ENCODE data around the gene SMIM38.
"Not testable (repeated sequence)": the region's sequence is repeated elsewhere in the genome, so short reads cannot be mapped to it uniquely, and the experiment has no call there.

The SMIM38 gene

DNA sequence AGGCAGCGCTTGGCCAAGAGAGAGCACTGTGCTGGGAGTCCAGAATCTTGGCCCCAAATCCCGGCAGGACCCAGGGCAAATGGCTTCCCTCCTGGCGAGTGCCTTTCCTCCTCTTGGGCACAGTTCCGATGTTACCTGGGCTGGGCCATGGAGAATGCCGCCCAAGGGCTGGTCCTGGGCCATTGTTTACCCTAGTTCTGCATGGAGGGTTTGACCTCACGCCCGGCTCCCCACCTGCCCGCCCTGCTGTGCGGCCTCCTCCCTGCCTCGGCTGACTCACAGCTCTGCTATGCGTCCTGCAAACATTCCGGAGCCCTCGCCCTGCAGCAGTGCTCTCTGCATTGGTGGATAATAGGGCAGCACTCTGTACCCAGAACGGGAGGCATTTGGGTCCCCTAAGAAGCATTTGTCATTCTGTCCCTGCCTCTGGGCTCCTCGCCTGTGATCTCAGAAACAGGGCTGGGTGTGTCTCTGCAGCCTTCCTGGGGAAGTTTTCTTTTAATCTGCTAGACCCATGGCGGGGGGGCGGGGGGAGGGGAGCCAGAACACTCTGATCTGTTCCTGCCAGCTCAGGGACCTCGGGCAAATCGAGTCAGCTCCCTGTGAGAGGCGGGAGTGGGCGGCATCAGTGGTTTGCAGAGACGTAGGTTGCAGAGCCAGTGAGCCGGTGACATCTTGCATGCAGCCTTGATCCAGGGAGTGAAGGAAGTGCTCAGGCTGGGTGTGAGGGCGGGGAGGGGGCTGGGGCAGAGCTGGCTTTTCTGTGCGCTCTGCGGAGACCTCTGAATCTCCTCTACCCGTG lies 32.9 kb upstream of the SMIM38 start:
- peak; percentile 11 for DNase-seq

DNA sequence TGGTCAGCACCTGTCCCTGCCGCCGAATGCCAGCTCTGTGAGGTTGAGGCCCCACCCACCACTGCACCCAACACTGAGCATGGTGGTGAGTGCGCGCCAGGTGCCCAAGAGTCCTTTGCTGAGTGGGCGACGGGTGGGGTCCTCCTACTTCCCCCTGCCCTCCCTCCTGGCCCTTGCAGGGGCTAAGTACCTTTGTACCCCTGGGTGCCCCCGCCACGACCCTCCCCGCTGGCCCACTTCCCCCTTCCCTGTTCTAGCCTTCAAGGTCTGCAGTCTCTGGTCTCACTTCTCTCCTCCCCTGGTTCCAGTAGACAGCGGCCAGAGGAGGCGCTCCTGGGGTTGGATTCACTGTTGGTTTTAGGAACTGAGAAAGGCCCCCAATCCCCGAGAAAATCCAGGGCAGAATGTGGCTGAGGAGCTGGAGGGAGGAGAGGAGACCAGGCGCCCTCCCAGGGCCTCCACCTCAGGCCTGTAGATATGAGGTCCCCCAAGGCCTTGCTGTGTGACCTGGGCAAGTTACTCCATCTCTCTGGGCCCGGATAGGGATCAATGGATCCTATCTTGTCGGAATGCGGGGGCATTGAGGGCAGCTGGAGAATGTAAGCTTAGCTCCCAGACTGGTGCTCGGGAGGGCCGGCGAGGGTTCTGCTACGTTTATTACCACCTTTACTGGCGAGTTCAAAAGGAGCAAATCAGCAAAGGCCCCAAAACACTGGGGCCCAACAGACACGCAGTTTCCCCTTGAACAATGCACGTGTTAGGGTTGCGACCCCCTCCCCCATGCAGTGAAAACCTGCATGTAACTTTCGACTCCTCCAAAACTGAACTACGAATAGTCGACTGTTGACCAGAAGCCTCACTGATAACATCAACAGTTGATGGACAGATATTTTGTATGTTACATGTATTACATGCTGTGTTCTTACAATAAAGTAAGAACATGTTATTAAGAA lies 31.9 kb upstream of the SMIM38 start:
- DNase-seq = no peak

DNA sequence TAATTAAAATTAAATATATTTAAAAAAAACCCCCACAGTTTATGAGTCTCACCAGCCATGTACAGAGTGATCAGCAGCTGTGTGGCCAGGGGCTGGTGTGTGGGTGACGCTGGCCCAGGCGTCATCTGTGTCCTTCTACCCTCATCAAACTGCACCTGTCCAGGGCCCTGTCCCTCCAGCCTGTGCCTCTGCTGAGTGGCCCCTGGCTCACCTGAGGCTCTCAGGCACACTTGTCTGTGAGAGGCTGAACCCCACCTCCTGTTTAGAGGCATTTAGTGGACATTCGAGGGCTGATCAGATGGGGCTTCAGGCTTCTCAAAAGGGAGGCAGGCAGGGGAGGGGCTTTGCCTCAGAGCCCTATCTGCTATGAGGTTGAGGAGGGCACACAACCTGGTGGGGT lies 29.9 kb upstream of the SMIM38 start:
- no peak for DNase-seq

DNA sequence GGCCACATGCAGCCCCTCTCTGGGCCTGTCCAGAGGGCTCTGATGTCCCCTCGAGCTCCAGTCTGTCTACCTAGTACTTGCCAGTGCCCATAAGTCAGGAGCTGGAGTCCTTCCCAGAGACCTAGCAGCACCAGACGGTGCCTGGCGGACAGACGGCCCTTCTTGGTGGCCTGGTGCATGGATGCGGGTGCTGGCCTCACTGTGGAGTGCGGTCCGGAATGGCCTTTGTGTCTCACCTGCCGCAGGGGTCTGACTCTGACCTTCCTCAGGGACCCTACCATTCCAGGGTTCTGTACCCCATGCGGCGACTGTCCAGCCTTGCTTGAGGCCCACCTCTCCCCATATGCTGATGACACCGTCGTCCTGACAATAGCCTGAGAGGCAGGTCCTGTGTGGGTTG lies 29.4 kb upstream of the SMIM38 start:
- no peak for DNase-seq

DNA sequence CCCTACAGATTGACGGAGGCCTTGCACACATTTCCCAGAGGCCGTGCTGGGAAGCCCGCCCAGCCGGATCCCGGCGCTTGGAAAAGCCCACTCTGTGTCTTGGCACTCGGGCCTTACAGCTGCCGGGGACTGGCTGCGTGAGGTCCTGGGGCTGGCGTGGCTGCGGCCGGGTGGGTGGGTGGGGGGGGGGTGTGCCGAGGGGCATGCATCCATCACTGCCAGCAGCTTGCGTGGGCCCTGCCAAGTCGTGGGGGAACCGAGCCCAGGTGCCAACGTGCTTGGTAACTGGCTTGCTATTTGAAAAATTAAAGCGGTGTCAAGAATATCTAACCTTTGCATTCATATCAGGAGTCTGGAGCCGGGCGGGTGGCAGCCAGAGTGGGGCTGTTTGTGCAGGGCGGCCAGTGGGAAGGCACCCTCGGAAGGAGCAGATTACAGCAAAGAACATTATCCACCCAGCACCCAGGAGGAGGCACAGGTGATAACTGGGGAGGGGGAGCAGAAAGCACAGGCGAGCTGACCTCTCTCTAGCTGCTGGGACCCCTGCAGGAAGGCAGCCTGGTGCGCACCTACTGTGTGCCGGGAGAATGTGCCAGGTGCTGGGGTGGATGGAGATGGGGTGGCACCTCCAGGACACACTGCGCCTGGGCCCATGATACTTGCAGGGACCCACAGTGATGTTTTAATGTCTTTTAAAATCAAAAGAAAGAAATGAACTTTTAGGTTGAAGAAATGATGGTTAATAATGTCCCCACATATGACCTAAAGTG lies 28.5 kb upstream of the SMIM38 start:
- no peak for DNase-seq

DNA sequence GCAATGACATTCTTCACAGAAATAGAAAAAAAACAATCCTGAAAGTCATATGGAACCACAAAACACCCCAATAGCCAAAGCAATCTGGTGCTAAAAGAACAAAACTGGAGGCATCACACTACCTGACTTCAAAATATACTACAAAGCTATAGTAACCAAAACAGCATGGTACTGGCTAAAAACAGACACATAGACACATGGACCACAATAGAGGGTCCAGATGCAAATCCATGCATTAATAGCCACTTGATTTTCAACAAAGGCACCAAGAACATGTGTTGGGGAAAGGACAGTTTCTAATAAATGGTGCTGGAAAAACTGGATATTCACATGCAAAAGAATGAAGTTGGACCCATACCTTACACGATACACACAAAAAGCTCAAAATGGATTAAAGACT lies 27.9 kb upstream of the SMIM38 start:
- DNase-seq = no peak

DNA sequence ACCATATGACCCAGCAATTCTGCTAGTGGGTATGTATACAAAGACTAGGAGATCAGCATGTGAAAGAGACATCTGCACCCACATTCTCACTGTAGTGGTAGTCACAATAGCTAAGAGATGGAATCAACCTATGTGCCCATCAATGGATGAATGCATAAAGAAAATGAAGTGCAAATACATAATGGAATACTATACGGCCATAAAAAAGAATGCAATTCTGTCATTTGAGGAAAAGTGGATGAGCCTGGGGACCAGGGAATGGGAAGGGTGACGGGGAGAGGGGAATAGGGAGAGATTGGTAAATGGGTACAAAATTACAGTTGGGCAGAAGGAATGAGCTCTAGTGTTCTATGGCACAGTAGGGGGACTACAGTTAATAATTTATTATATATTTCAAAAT lies 26.7 kb upstream of the SMIM38 start:
- DNase-seq = no peak

DNA sequence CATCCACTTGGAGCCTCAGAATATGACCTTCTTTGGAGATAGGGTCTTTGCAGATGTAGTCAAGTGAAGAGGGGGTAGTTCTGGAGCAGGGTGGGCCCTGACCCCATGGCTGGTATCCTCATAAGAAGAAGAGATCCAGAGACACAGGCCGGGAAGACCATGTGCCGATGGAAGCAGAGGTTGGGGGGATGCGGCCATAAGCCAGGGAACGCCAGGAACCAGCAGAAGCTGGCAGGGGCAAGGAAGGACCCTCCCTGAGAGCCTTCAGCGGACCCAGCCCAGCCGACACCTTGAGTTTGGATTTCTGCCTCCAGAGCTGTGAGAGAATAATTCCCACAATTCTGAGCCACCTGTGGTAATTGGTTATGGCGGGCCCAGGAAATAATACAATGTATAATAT lies 26.1 kb upstream of the SMIM38 start:
- no peak for DNase-seq

DNA sequence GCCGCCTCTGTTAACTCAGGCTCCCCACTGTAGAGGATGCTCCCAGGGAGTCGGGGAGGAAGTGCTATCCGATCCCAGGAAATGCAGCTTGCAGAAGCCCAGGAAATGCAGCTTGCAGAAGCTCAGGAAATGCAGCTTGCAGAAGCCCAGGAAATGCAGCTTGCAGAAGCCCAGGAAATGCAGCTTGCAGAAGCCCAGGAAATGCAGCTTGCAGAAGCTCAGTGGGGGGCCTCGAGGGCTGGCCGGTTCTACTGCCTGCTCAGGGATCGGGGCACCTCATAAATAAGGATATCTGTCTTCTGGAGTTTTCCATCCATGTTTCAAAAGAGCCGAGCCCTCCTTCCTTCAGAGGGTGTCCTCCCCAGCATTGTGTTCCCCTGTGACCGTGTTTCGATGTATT lies 25.1 kb upstream of the SMIM38 start:
- DNase-seq = no peak

DNA sequence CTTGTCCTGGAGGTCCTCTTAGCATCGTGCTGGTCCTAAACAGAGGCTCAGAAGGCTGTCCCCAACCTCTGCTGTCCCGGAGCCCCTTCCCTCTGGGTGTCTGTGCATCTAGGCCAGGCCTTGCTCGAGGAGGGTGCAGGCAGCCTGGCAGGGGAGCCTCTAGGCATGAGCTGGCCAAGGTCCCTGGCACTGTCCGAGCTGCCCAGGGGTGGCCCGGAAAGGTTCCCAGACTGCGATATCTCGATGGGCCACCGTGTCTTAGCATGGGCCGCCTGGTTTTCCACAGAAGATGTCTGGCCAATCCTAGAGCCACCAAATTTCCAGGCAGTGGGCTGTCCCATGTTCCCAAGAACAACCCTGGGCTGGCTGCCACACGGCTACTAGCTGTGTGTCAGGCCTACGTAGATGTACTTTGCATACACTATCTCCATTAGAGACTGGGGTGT lies 24.6 kb upstream of the SMIM38 start:
- DNase-seq = no peak

DNA sequence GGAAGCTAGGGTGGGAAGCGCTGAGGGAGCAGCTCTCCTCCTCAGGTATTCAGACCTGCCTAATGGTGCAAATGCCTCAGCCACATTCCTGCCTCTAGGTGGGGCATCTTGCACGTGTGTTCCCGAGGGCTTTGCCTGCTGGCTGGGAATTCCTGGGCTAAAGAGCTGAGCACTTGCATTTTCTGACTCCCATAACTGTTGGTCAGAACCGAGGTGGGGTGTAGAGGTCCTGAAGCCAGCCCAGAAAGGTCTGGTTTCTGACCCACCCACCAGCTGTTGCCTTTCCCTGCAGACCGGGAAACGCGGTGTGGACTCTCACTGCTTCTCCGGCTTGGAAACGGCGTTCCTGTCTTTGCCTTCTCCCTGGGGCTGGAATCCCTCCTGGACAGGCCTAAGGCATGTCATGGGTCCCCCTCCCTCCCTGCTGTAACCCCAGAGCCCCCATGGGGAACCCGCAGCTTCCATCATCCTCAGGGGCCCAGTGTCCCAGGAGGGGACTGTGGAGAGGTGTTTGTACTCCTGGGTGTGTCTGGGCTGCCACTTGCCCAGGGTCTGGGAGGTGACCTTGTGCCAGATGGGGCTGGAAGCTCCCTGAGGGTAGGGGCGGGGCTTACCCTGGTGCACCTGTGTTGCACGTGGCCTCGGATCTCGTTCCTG lies 24.0 kb upstream of the SMIM38 start:
- DNase-seq = no peak

DNA sequence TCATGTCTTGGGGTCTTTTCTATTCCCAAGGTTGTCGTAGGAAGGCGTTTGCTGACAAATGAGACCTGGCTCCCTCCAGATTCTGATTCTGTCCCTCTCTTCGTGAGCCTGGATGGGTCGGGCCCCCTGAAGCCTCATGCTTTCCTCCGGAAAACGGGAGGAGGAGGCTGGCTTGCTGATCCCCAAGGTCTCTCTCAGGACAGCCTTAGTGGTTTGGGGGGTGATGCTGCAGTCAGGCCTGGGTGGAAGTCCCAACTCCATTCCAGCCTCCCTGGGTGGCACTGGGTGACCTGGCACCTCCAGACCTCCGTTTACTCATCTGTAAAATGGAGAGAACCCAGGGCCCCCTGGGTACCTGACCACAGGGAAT lies 23.4 kb upstream of the SMIM38 start:
- DNase-seq = no peak

DNA sequence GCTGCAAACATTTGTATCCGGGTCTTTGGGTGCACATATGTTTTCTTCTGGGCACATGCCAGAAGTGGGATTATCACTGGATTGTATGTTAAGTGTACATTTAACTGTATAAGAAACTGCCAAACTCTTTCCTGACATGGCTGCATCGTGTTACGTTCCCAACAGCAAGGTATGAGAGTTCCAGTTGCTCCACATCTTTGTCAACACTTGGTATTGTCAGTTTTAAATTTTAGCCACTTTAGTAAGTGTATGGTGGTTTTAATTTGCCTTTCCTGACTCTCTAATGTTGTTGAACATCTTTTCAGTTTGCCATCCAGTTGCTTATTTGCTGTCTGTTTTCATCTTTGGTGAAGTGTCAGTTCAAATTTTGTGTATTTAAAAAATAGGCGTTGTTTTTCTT lies 22.5 kb upstream of the SMIM38 start:
- DNase-seq = no peak

DNA sequence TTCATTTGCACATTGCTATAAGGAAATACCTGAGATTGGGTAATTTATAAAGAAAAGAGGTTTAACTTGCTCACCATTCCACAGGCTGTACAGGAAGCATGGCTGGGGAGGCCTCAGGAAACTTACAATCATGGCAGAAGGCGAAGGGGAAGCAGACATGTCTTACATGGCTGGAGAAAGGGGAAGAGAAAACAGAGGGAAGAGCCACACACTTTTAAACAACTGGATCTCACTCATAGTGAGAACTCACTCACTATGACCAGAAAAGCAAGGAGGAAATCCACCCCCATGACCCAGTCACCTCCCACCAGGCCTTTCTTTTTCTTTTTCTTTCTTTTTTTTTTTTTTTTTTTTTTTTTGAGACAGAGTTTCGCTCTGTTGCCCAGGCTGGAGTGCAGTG lies 21.6 kb upstream of the SMIM38 start:
- DNase-seq = not testable (repeated sequence)

DNA sequence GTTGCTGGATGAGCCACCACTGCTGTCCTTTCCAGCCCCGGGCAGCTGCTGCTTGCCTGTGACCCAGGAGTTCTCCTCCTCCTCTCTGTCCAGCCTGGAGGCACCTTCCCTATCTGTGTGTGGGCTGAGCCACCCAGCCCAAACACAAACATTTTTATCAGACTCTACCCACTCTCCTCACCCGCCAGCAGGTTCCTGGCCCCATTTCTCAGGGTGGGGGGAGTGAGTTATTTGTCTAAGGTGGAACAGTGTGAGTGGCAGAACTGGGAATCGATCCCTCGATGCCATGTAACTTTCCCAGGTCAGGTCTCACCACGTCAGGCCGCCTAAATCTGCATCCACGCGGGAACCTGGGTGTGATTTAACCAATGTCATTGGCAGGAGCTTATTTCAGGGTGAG lies 20.8 kb upstream of the SMIM38 start:
- DNase-seq = no peak

DNA sequence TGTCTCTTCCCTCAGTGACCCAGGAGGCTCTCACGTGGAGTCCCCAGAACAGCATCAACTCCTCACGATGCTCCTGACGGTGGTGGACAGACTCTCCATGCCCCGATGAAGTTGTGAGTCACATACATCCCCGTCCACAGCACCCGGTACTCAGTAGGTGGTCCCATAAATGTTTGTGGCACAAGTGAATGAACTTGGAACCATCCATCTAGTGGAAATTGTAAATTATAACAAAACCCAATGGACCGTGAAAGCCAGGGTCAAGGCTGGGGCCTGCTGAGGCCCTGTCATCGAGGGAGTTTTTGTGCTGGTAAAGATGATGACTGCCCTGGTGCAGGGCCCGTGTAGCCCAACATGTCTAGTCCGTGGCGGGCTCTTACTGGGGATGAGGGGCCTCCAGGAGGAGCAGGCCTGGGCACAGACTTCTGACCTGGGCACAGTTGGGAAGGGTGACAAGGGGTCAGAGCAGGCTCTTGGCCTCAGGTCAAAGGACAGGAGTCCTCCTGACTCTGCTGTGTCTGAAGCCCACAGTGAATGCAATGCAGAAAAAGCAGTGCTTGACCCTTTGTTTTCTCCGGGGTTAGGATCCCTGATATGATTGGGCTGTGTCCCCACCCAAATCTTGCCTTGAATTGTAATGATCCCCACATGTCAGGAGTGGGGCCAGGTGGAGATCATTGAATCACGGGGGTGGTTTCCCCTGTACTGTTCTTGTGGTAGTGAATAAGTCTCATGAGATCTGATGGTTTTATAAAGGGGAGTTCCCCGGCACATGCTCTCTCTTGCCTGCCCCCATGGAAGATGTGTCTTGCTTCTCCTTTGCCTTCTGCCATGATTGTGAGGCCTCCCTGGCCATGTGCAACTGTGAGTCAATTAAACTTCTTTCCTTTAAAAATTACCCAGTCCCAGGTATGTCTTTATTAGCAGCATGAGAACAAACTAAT lies 20.0 kb upstream of the SMIM38 start:
- no peak for DNase-seq

DNA sequence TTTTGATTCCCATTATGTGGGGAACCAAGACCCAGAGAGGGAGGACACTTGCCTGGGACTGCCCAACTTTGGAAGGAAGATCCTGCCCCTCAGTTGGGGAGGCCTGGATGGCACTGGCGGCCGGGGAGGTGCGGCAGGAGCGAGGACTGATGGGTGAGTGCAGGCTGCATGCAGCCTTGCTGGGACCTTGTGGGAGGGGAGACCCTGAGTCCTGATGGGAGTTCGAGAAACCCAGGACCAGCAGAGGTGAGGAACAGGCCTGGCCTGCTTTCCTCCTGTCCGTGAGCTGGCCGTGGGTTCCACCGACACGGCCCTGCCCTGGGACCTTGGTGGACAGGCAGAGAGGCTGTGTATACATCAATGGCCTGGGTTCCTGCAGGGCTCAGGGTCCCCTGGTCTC lies 19.3 kb upstream of the SMIM38 start:
- no peak for DNase-seq

DNA sequence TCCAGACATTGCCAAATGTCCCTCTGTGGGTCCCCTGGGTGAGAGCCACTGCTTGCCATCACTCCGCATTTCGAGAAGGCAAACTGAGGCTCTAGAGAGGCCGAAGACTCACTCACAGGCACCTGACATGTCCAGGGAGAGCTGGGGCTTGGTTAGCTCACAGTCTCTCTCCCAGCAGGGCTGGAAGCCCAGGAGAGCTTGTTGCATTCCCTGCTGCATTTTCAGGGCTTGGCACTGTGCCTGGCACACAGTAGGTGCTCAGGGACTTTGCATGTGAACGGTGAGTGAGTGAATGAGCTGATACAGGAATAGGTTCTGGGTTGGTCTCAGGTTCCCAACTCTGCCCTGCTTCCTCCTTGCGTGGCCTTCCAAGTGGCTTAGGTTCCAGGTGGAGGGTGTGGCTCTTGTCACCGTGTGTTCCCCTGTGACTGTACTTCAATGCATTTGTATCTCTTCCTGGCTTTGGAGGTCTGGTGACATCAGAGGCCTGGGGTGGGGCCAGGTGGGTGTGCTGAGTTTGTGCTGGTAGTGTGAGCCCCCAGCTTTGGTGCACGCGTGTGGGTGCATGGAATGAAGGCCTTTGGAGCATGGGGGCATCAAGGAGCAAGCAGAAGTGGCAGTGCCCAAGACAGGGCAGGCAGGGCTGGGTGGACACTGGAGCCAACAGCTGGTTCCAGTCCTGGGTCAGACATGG lies 18.4 kb upstream of the SMIM38 start:
- DNase-seq = no peak

DNA sequence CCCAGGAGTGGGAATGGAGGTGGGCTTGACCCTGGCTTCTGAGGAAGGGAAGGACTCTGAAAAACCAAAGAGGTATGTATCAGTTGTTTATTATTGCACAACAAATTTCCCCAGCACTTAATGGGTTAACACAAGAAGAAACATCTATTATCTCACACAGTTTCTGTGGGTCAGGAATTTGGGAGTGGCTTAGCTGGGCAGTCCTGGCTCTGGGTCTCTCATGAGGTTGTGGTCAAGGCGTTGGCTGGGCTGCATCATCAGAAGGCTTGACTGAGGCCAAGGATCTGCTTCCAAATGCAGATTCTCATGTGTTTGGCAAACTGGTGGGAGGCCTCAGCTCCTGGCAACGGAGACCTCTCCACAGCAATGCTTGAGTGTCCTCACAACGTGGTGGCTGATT lies 17.5 kb upstream of the SMIM38 start:
- no peak for DNase-seq

DNA sequence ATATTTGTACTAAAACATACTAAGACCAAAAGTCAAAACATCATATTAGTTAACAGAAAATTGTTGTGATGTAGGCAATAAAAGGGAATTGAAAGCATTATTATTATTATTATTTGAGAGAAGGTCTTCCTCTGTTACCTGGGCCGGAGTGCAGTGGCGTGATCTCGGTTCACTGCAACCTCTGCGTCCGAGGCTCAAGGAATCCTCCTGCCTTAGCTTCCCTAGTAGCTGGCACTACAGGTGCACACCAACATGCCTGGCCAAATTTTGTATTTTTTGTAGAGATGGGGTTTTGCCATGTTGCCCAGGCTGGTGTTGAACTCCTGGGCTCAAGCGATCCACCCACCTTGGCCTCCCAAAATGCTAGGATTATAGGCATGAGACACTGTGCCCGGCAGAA lies 15.6 kb upstream of the SMIM38 start:
- DNase-seq = not testable (repeated sequence)

DNA sequence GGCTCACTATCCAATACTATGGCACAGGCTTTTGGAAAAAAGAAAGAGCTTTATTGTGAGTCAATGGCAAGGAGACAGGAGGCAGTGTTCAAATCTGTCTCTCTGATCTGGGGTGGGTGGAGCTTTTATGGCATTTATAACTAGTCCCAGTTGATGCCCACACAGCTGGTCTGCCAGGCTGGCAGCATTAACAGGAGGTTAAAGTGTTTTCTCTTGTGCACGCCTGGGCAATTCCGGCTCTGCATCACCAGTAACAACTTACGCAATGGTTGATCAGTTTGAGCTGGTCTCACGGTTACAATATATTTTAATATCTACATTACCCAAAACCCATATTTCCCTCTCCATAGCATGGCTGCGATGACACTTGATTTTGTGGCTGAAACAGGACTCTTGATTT lies 15.1 kb upstream of the SMIM38 start:
- DNase-seq = no peak
